GM12878 (cell line): ENCODE data around the gene MTAP. TPM values are rescaled to one million over a fixed set of nuclear protein-coding genes. Genes with fewer than 3 reads are reported as not detected.

Source experiments
- ATAC-seq: fragments of 200-7000 bp; cut with Tn5 transposase; 3 replicates; pipeline ENCODE4 v1.9.1; 2020; ENCODE audit warnings: mild to moderate bottlenecking, moderate library complexity
- BruUV-seq: library from RNA; stranded (reverse); fragments of 400-500 nt; replicated peaks from 2 replicates; lab custom pipeline; 2021; lab: Mats Ljungman, UMichigan
- CTCF ChIA-PET: fragments of 300-600 bp; sonication (Branson Sonifier 250); formaldehyde crosslinking; extraction: SDS; loops from one replicate; lab custom pipeline; 2021; ENCODE audit warnings: inconsistent platforms; lab: Yijun Ruan, JAX
- POLR2A ChIA-PET: fragments of 350-600 bp; formaldehyde crosslinking; extraction: SDS; loops from one replicate; lab custom pipeline; 2021; ENCODE audit warnings: inconsistent platforms; lab: Charles Lee
- RAD21 ChIA-PET: fragments of 300-600 bp; sonication (Branson Sonifier 250); formaldehyde crosslinking; loops from one replicate; lab custom pipeline; 2023; ENCODE audit warnings: antibody characterized with exemption; ENCODE audit not compliant: unreplicated experiment; lab: Charles Lee
- SMC1A ChIA-PET: fragments of 300-600 bp; sonication (Branson Sonifier 250); formaldehyde crosslinking; loops from one replicate; lab custom pipeline; 2023; ENCODE audit not compliant: unreplicated experiment, uncharacterized antibody; lab: Charles Lee
- DNase-seq: peaks from one replicate; pipeline ENCODE4 v3.0.0-alpha.2; 2011; ENCODE audit warnings: low read depth, low spot score
- FAIRE-seq: peaks from 3 replicates; lab custom pipeline; 2011; peaks lifted over from hg19 to GRCh38; lab: Jason Lieb, UNC
- H2AFZ ChIP-seq: 2 replicates; pipeline ENCODE4 v1.6.0; 2011; ENCODE audit warnings: low read depth, low read length, control low read depth; ENCODE audit not compliant: control insufficient read depth
- H3K27ac ChIP-seq: 2 replicates; pipeline ENCODE4 v1.5.1; 2011; ENCODE audit warnings: control low read depth; ENCODE audit not compliant: control insufficient read depth, insufficient read depth
- H3K27me3 ChIP-seq, 2 experiments: replicated peaks in 1 of 2; 2 replicates each; pipeline versions ENCODE4 v1.6.0 to v1.6.1; 2011; ENCODE audit warnings: low read length in 1 of 2; ENCODE audit not compliant: control insufficient read depth in 2 of 2, insufficient read depth in 2 of 2
- H3K36me3 ChIP-seq, 2 experiments: 2 replicates each; pipeline ENCODE4 v1.5.1; 2011; ENCODE audit warnings: low read length in 1 of 2; ENCODE audit not compliant: control insufficient read depth in 2 of 2, insufficient read depth in 2 of 2
- H3K4me1 ChIP-seq: 2 replicates; pipeline ENCODE4 v1.6.1; 2011; ENCODE audit warnings: mild to moderate bottlenecking, low read length, moderate library complexity, mixed read lengths; ENCODE audit not compliant: control insufficient read depth, insufficient read depth
- H3K4me2 ChIP-seq: 2 replicates; pipeline ENCODE4 v1.6.0; 2011; ENCODE audit warnings: control low read depth; ENCODE audit not compliant: control insufficient read depth, insufficient read depth
- H3K4me3 ChIP-seq: fragments of 200-600 bp; sonication (generic); 2 replicates; pipeline ENCODE4 v1.5.1; 2016
- H3K79me2 ChIP-seq: 2 replicates; pipeline ENCODE4 v1.6.0; 2011; ENCODE audit warnings: low read length; ENCODE audit not compliant: control insufficient read depth, insufficient read depth
- H3K9ac ChIP-seq: 2 replicates; pipeline ENCODE4 v1.8.0; 2011; ENCODE audit warnings: low read length, control low read depth, mixed read lengths; ENCODE audit not compliant: control insufficient read depth, insufficient read depth
- H3K9me3 ChIP-seq: replicated peaks from 3 replicates; pipeline ENCODE4 v1.5.1; 2011; ENCODE audit warnings: mild to moderate bottlenecking, low read length; ENCODE audit not compliant: control insufficient read depth, insufficient read depth
- H4K20me1 ChIP-seq: 2 replicates; pipeline ENCODE4 v1.6.0; 2011; ENCODE audit not compliant: control insufficient read depth, insufficient read depth
- CEBPZ ChIP-seq: fragments of 150-350 bp; IDR thresholded peaks from 2 replicates; pipeline ENCODE4 v1.6.1; 2016; ENCODE audit warnings: low read depth, low read length
- EED ChIP-seq: sonication (generic); IDR thresholded peaks from 2 replicates; pipeline ENCODE4 v1.6.1; 2016; ENCODE audit warnings: antibody characterized with exemption, low read depth
- GATAD2B ChIP-seq: fragments of 450-650 bp; conservative IDR thresholded peaks from 2 replicates; pipeline ENCODE4 v1.6.1; 2017; ENCODE audit warnings: low read depth, mild to moderate bottlenecking, moderate library complexity
- PAX8 ChIP-seq: fragments of 450-650 bp; IDR thresholded peaks from 2 replicates; pipeline ENCODE4 v1.6.1; 2017; ENCODE audit warnings: mild to moderate bottlenecking, moderate library complexity
- RAD51 ChIP-seq: fragments of 450-650 bp; IDR thresholded peaks from 2 replicates; pipeline ENCODE4 v1.6.1; 2016; ENCODE audit warnings: moderate library complexity, mild to moderate bottlenecking, inconsistent platforms
- SIN3A ChIP-seq: IDR thresholded peaks from 2 replicates; pipeline ENCODE4 v1.6.1; 2012; ENCODE audit warnings: low read depth, low read length, improper control_type of control experiment
- SIX5 ChIP-seq: IDR thresholded peaks from 2 replicates; pipeline ENCODE4 v1.6.1; 2011; ENCODE audit warnings: mild to moderate bottlenecking, low read depth, low read length, moderate library complexity; ENCODE audit not compliant: severe bottlenecking
- SREBF1 ChIP-seq: IDR thresholded peaks from 2 replicates; pipeline ENCODE4 v1.6.1; 2012; ENCODE audit warnings: mild to moderate bottlenecking, low read length
- SREBF2 ChIP-seq: IDR thresholded peaks from 2 replicates; pipeline ENCODE4 v1.6.1; 2012; ENCODE audit warnings: mild to moderate bottlenecking, low read length
- ZBTB11 ChIP-seq: fragments of 450-650 bp; formaldehyde crosslinking; IDR thresholded peaks from 2 replicates; pipeline ENCODE4 v1.5.0; 2022; ENCODE audit warnings: mild to moderate bottlenecking, missing genetic modification characterization
- ZNF622 ChIP-seq: fragments of 450-650 bp; IDR thresholded peaks from 2 replicates; pipeline ENCODE4 v1.6.1; 2017; ENCODE audit warnings: mild to moderate bottlenecking, inconsistent platforms
- WGBS: methylation state at CpG from one replicate; pipeline ENCODE4 v1.1.6; 2016; ENCODE audit warnings: low lambda C conversion rate; ENCODE audit not compliant: insufficient replicate concordance, insufficient coverage; ENCODE audit errors: missing lambda C conversion rate; 5-methylcytosine and 5-hydroxymethylcytosine counted together
- in situ Hi-C: fragments of 300-500 bp; cut with MboI; formaldehyde crosslinking; loops from 9 replicates; pipeline ENCODE4 v1.14.3; 2018; ENCODE audit warnings: mixed read lengths
- intact Hi-C: fragments of 100-400 bp; cut with micrococcal nuclease; formaldehyde crosslinking; loops from one replicate; pipeline ENCODE4 v1.14.2; 2022; ENCODE audit not compliant: unreplicated experiment
- polyA plus RNA-seq, 11 experiments: library from polyadenylated mRNA; depleted of rRNA in 4 of 11; unstranded in 6 of 11; stranded (reverse) in 5 of 11; fragments of >200 nt; fragmentation: Nextera tagmentation in 4 of 11; fragmentation: Illumina TruSeq in 1 of 11; extraction: Ambion mirVana in 4 of 11; extraction: Trizol in 1 of 11; gene quantifications; 1 replicate in 1 of 11; 2 replicates in 10 of 11; pipeline versions ENCODE4 v1.2.1 to v1.2.3, GENCODE V29; 2011 to 2016; ENCODE audit warnings: inconsistent platforms in 2 of 11, missing spikeins in 2 of 11, low read depth in 1 of 11
- total RNA-seq, 4 experiments: library from RNA; depleted of rRNA in 3 of 4; stranded (reverse); fragments of >200 nt in 3 of 4; fragmentation: Illumina TruSeq in 1 of 4; extraction: Trizol in 1 of 4; gene quantifications; 2 replicates each; pipeline versions ENCODE4 v1.2.1 to v1.2.3, GENCODE V29; 2013 to 2021

Gene MTAP
- total and polyA plus RNA-seq, 10 of the 15 experiments (the other 5 are each of a cell fraction or from before 2014, with no cell fraction given) = 16.4 to 29.9 (median 22.6) TPM

GRCh38 chr9:21931428-21931827 is 129.0 kb downstream of the MTAP start:
- H3K36me3 ChIP-seq = no peaks in the 10 kb centered on the region
- no peaks in the 10 kb centered on the region for H4K20me1 ChIP-seq
- ChIA-PET CTCF (no interaction called here), RAD21 (no interaction called here), SMC1A (no interaction called here), POLR2A (no interaction called here)
- no peak overlapping the region for H3K27ac ChIP-seq
- H3K9me3 ChIP-seq = no peaks in the 10 kb centered on the region
- no peaks in the 10 kb centered on the region for H3K27me3 ChIP-seq
- H3K4me2 ChIP-seq = no peak overlapping the region
- ATAC-seq (no peak), DNase-seq (no peak), FAIRE-seq (no peak)
- no peaks in the 10 kb centered on the region for H3K79me2 ChIP-seq
- in situ Hi-C loops = no loop called here
- H3K4me1 ChIP-seq = no peaks in the 10 kb centered on the region
- H2AFZ ChIP-seq = no peak overlapping the region
- no peak overlapping the region for H3K4me3 ChIP-seq
- BruUV-seq = no TSS peak
- no peak overlapping the region for H3K9ac ChIP-seq
- 78% methylated on average over 1 of the region's 1 CpG for WGBS
- intact Hi-C loops = no loop called here
- TF ChIP-seq SIX5 (no peak), GATAD2B (no peak), SIN3A (no peak), SREBF2 (no peak), ZNF622 (no peak)

- Histone ChIP-seq H3K4me2 (no peak overlapping the region), H3K4me3 (no peak overlapping the region), H3K9ac (no peak overlapping the region), H3K4me1 (no peaks in the 10 kb centered on the region), H3K27me3 (no peaks in the 10 kb centered on the region), H3K27ac (no peak overlapping the region), H4K20me1 (no peaks in the 10 kb centered on the region), H3K79me2 (no peaks in the 10 kb centered on the region), H2AFZ (no peak overlapping the region), H3K9me3 (no peaks in the 10 kb centered on the region), H3K36me3 (no peaks in the 10 kb centered on the region)
- FAIRE-seq = no peak
- intact Hi-C loops = no loop called here
- POLR2A ChIA-PET = no interaction called here
- in situ Hi-C loops = no loop called here
- no peak for ATAC-seq
- SMC1A ChIA-PET = interaction anchor here (0.6 to 1.3 kb wide), 5 partner anchors 13 to 454 kb away, joined by 3 to 4 read pairs (median 3); no protein-coding TSS in a partner anchor
- CTCF ChIA-PET = interaction anchor here (0.9 kb wide), 1 partner anchor 120 kb away, joined by 3 read pairs; no protein-coding TSS in a partner anchor
- RAD21 ChIA-PET = interaction anchor here (1.1 kb wide), 1 partner anchor 75 kb away, joined by 3 read pairs; no protein-coding TSS in a partner anchor
- DNase-seq = no peak
- BruUV-seq = no TSS peak
- TF ChIP-seq PAX8 (no peak), ZNF622 (no peak), ZBTB11 (CRISPR knock-in tag) (no peak), CEBPZ (no peak), EED (no peak), SIX5 (no peak), SREBF1 (no peak), RAD51 (no peak)
Observed at GRCh38 chr9:21933281-21933680, 130.8 kb downstream of the MTAP start.
